Esophagus muscularis mucosa (tissue), 4 donors: ENCODE data around the gene AKAP6. TPM values are rescaled to one million over a fixed set of nuclear protein-coding genes. Genes with fewer than 3 reads are reported as not detected.

Source experiments
- DNase-seq: peaks from one replicate; pipeline ENCODE4 v3.0.0-alpha.2; 2017; ENCODE audit errors: extremely low spot score
- H3K27ac ChIP-seq, 4 donors: fragments of 200-600 bp; sonication (generic); replicated peaks in 1 of 4; 1 replicate in 3 of 4; 2 replicates in 1 of 4; pipeline ENCODE4 v1.5.1; 2016 to 2019; ENCODE audit warnings: mild to moderate bottlenecking in 1 of 4
- H3K27me3 ChIP-seq, 4 donors: fragments of 200-600 bp; sonication (generic); one replicate each; pipeline versions ENCODE4 v1.5.1 to v1.6.0; 2016 to 2019
- H3K36me3 ChIP-seq, 4 donors: fragments of 200-600 bp; sonication (generic); one replicate each; pipeline ENCODE4 v1.5.1; 2016 to 2019
- H3K4me1 ChIP-seq, 4 donors: fragments of 200-600 bp; sonication (generic); one replicate each; pipeline ENCODE4 v1.5.1; 2016 to 2019
- H3K4me3 ChIP-seq, 4 donors: fragments of 200-600 bp; sonication (generic); 1 replicate in 2 of 4; 2 replicates in 2 of 4; pipeline ENCODE4 v1.5.1; 2016 to 2019; ENCODE audit warnings: mild to moderate bottlenecking in 4 of 4, moderate library complexity in 1 of 4
- H3K9me3 ChIP-seq, 4 donors: fragments of 200-600 bp; sonication (generic); 1 replicate in 3 of 4; 2 replicates in 1 of 4; pipeline ENCODE4 v1.5.1; 2016 to 2019
- CTCF ChIP-seq, 3 experiments: fragments of 200-600 bp in 2 of 3; fragments of 450-650 bp in 1 of 3; sonication (generic) in 2 of 3; IDR thresholded peaks; one replicate each; pipeline ENCODE4 v1.5.1; 2017 to 2019; ENCODE audit warnings: antibody characterized with exemption in 3 of 3, mild to moderate bottlenecking in 2 of 3, moderate library complexity in 1 of 3
- EP300 ChIP-seq: sonication (generic); formaldehyde crosslinking; IDR thresholded peaks from one replicate; pipeline ENCODE4 v1.6.1; 2017; ENCODE audit warnings: antibody characterized with exemption
- POLR2A ChIP-seq: fragments of 450-650 bp; IDR thresholded peaks from one replicate; pipeline ENCODE4 v1.6.1; 2017; ENCODE audit warnings: antibody characterized with exemption, moderate library complexity, mild to moderate bottlenecking, low read depth
- POLR2AphosphoS5 ChIP-seq, 2 donors: sonication (generic); formaldehyde crosslinking; IDR thresholded peaks; one replicate each; pipeline ENCODE4 v1.6.1; 2017; ENCODE audit warnings: antibody characterized with exemption in 2 of 2
- WGBS: methylation state at CpG from one replicate; pipeline ENCODE4 v1.1.5; 2018; 5-methylcytosine and 5-hydroxymethylcytosine counted together
- intact Hi-C: fragments of 100-400 bp; cut with DNase I; formaldehyde crosslinking; loops from one replicate; pipeline ENCODE4 v1.15.1; 2023
- total RNA-seq, 4 donors: library from RNA; depleted of rRNA; stranded (reverse); fragments of >200 nt; gene quantifications; one replicate each; pipeline versions ENCODE4 v1.1.0 to v1.2.1, GENCODE V29; 2016

The AKAP6 gene
- total RNA-seq, 4 donors from 2014 or later = 21.3 to 38.6 (median 31.5) TPM

DNA sequence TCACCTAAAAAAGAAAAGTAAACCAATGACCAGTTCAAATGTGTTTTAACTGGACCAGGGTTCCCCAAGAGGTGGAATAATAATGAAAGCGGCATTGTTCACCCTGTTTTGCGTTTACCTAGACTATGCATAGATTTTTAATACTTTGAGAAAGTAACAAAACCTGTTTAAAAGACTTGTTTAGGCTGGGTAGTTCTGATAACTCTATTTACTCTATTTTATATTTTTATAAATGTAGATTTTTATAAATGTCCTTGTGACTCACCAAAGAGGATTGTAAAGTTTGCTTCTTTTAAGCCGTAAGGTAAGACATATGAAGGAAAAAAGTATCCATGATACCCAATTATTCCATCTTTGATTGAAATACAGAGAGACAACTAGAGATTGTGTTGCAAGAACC is 321.6 kb downstream of the AKAP6 start:
- Histone ChIP-seq H3K9me3 (no peaks in the 10 kb centered on the region), H3K4me1 (peaks cover 0 to 19% (median 14%) of the 10 kb centered on the region in 4 donors), H3K36me3 (no peaks in the 10 kb centered on the region), H3K4me3 (no peak overlapping the region), H3K27me3 (no peaks in the 10 kb centered on the region), H3K27ac (no peak overlapping the region)
- WGBS = 96% methylated on average over 3 of the region's 3 CpGs
- intact Hi-C loops = no loop called here
- no peak for TF ChIP-seq CTCF (IDR thresholded peaks at IDR 0.05)
- TF ChIP-seq POLR2AphosphoS5 (IDR thresholded peaks at IDR 0.05) = no peak
- no peak for TF ChIP-seq POLR2A
- TF ChIP-seq EP300 = no peak
- no peak for DNase-seq

DNA sequence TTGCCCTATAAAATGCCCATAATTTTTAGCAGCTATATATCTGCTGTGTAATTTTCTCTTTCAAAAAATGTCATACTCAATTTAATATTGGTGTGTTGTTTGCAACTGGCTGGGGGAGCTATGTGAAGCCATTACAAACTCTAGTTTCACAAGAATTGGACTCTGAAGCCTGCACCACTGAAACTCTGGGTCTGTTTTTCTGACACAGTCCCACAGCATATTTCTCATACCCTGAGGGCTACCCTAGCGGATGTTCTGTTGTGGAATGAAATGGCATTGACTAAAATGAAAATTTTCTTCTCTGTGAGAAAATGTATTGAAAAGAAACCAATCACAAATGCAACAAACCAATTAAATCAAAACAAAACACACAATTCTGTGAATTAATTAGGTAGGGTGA is 325.0 kb downstream of the AKAP6 start:
- H3K4me3 ChIP-seq = no peak overlapping the region
- DNase-seq = no peak
- H3K27ac ChIP-seq = no peak overlapping the region
- H3K36me3 ChIP-seq = no peaks in the 10 kb centered on the region
- TF ChIP-seq CTCF (IDR thresholded peaks at IDR 0.05) (no peak), POLR2A (no peak), POLR2AphosphoS5 (IDR thresholded peaks at IDR 0.05) (no peak), EP300 (no peak)
- intact Hi-C loops = no loop called here
- peaks cover 0 to 5% (median 2%) of the 10 kb centered on the region in 4 donors for H3K4me1 ChIP-seq
- H3K27me3 ChIP-seq = no peaks in the 10 kb centered on the region
- WGBS = 91% methylated on average over 1 of the region's 1 CpG
- no peaks in the 10 kb centered on the region for H3K9me3 ChIP-seq

DNA sequence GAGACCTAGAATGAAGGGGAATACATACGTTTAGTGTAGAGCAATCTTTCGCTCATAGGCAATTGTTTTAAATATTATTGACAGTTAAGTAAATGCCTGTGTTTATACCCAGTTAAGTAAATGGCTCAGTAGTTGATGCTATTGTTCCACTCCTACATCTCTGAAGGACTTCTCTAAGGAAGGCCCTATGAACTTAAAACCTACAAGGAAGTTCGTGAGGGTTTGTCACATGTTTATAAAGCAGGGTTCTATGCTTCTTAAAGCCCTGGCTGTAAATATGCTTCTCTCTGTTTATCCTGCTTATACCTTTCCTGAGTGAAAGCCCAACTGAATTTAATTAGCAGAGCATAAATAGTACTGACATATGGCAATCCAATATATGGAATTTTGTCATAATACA is 327.5 kb downstream of the AKAP6 start:
- H3K4me3 ChIP-seq = no peak overlapping the region
- peaks cover 0 to 5% (median 2%) of the 10 kb centered on the region in 4 donors for H3K4me1 ChIP-seq
- 88% methylated on average over 3 of the region's 3 CpGs for WGBS
- H3K27me3 ChIP-seq = no peaks in the 10 kb centered on the region
- H3K9me3 ChIP-seq = no peaks in the 10 kb centered on the region
- no peaks in the 10 kb centered on the region for H3K36me3 ChIP-seq
- no peak overlapping the region for H3K27ac ChIP-seq
- intact Hi-C loops = no loop called here
- DNase-seq = no peak
- TF ChIP-seq EP300 (no peak), CTCF (IDR thresholded peaks at IDR 0.05) (no peak), POLR2AphosphoS5 (IDR thresholded peaks at IDR 0.05) (no peak), POLR2A (no peak)

DNA sequence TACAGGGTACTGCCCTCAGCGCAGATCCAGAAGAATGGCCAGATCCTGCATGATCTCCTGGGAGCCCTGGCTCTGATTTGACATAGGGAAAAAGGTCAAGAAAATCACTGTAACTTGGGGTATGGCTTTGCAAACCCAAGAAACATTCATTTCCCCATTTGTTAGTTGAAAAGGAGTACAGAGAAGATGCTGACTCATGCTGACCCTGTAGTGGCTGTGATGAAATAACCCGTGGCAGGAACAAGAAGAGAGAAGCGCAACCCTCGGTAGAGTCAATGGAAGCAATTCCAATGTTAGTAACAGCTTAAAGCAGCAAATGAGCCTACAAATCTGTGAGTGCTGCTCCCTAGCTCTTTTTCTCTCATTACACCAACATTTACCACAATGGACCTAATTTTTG is 328.0 kb downstream of the AKAP6 start:
- H3K27me3 ChIP-seq = no peaks in the 10 kb centered on the region
- intact Hi-C loops = no loop called here
- DNase-seq = no peak
- peaks cover 0 to 5% (median 2%) of the 10 kb centered on the region in 4 donors for H3K4me1 ChIP-seq
- H3K4me3 ChIP-seq = no peak overlapping the region
- 68% methylated on average over 4 of the region's 4 CpGs for WGBS
- H3K27ac ChIP-seq = no peak overlapping the region
- TF ChIP-seq EP300 = no peak
- TF ChIP-seq POLR2A = no peak
- TF ChIP-seq CTCF (IDR thresholded peaks at IDR 0.05) = no peak
- TF ChIP-seq POLR2AphosphoS5 (IDR thresholded peaks at IDR 0.05) = no peak
- H3K36me3 ChIP-seq = no peaks in the 10 kb centered on the region
- no peaks in the 10 kb centered on the region for H3K9me3 ChIP-seq

DNA sequence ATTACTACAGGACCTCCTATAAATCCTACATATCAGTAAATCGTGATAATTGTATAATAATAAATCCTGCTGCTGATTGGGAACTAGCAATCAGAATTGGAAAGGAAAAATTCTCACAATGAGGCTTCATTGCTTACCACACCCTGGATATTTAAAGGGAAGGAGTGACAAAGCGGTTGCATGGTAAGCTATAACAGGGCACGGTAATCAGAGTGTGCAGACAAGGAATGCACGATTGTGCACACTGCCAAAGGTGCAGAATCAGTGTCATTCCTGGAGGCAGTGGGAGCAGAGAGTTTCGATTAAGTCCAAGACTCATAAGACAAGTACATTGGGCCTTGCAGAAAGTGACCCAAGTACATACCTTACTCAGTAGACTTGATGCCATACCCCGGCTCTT is 332.1 kb downstream of the AKAP6 start:
- H3K36me3 ChIP-seq = no peaks in the 10 kb centered on the region
- no peak overlapping the region for H3K27ac ChIP-seq
- no peak overlapping the region for H3K4me3 ChIP-seq
- intact Hi-C loops = no loop called here
- H3K27me3 ChIP-seq = no peaks in the 10 kb centered on the region
- no peak for DNase-seq
- WGBS = 86% methylated on average over 6 of the region's 6 CpGs
- H3K9me3 ChIP-seq = no peaks in the 10 kb centered on the region
- peaks cover 0 to 10% (median 2%) of the 10 kb centered on the region in 4 donors for H3K4me1 ChIP-seq
- TF ChIP-seq POLR2A (no peak), POLR2AphosphoS5 (IDR thresholded peaks at IDR 0.05) (no peak), EP300 (no peak), CTCF (IDR thresholded peaks at IDR 0.05) (no peak)
